ENCODE data around the gene EPHB1. TPM values are rescaled to one million over a fixed set of nuclear protein-coding genes. Genes with fewer than 3 reads are reported as not detected.

EPHB1 gene
- total RNA-seq, 1 experiment from 2014 or later: 7.0 TPM

GRCh38 chr3:134992180-134992579 is 197.1 kb downstream of the EPHB1 start:
- peaks cover 20% of the 10 kb centered on the region for H3K4me1 Mint-ChIP-seq
- ATAC-seq: peak; percentile 28; the same call in 1 of the 2 replicates
- DNase-seq (ENCODE audit: low spot score): no peak
- H3K27ac Mint-ChIP-seq: no peak overlapping the region
- no peak for TF ChIP-seq HMGA2 (CRISPR knock-in tag; IDR thresholded peaks at IDR 0.05)
- no peak for TF ChIP-seq ATF2 (CRISPR knock-in tag; IDR thresholded peaks at IDR 0.05; ENCODE audit: borderline replicate concordance, low read depth)
- TF ChIP-seq CTCF (IDR thresholded peaks at IDR 0.05): no peak
- TF ChIP-seq E2F5 (CRISPR knock-in tag; IDR thresholded peaks at IDR 0.05): no peak
- no peak for TF ChIP-seq USF1 (CRISPR knock-in tag; IDR thresholded peaks at IDR 0.05)
- no peak for TF ChIP-seq ZNF532 (CRISPR knock-in tag; IDR thresholded peaks at IDR 0.05; ENCODE audit: borderline replicate concordance)
- no peak for TF ChIP-seq GABPB1 (CRISPR knock-in tag; IDR thresholded peaks at IDR 0.05)
- no peak for TF ChIP-seq NFATC4 (CRISPR knock-in tag; IDR thresholded peaks at IDR 0.05)
- TF ChIP-seq ZNF121 (CRISPR knock-in tag; IDR thresholded peaks at IDR 0.05): no peak
- TF ChIP-seq ATF3 (CRISPR knock-in tag; conservative IDR thresholded peaks at IDR 0.05): no peak
- no peak for TF ChIP-seq IRF1 (CRISPR knock-in tag; IDR thresholded peaks at IDR 0.05)
- no peak for TF ChIP-seq ZSCAN18 (CRISPR knock-in tag; IDR thresholded peaks at IDR 0.05)
- no peak for TF ChIP-seq ZNF219 (CRISPR knock-in tag; IDR thresholded peaks at IDR 0.05; ENCODE audit: borderline replicate concordance)
- TF ChIP-seq ZNF232 (CRISPR knock-in tag; IDR thresholded peaks at IDR 0.05): no peak
- TF ChIP-seq ZNF512 (CRISPR knock-in tag; IDR thresholded peaks at IDR 0.05; ENCODE audit: borderline replicate concordance): no peak
- TF ChIP-seq OVOL2 (CRISPR knock-in tag; IDR thresholded peaks at IDR 0.05; ENCODE audit: borderline replicate concordance): no peak
- TF ChIP-seq ZMAT4 (CRISPR knock-in tag; IDR thresholded peaks at IDR 0.05): no peak
- no peak for TF ChIP-seq ZNF263 (CRISPR knock-in tag; IDR thresholded peaks at IDR 0.05; ENCODE audit: low read depth)
- no peaks in the 10 kb centered on the region for H3K36me3 Mint-ChIP-seq
- no peaks in the 10 kb centered on the region for H3K9me3 Mint-ChIP-seq
- ChIA-PET CTCF (interaction anchor here (1.5 to 2.0 kb wide), 2 partner anchors 197 to 237 kb away, joined by 5 read pairs; partner anchors contain the start of gene EPHB1), POLR2A (interaction anchor here (0.8 kb wide), 1 partner anchor 15 kb away, joined by 3 read pairs; no protein-coding TSS in a partner anchor)
- no peaks in the 10 kb centered on the region for H3K27me3 Mint-ChIP-seq (ENCODE audit: low read depth)
- no peak overlapping the region for H3K4me3 Mint-ChIP-seq
